ENCODE data around the gene SOWAHA. TPM values are rescaled to one million over a fixed set of nuclear protein-coding genes. Genes with fewer than 3 reads are reported as not detected.

Gene SOWAHA
- total and polyA plus RNA-seq, 2 donors (not counting 1 experiment from before 2014, with no cell fraction given): not detected

DNA sequence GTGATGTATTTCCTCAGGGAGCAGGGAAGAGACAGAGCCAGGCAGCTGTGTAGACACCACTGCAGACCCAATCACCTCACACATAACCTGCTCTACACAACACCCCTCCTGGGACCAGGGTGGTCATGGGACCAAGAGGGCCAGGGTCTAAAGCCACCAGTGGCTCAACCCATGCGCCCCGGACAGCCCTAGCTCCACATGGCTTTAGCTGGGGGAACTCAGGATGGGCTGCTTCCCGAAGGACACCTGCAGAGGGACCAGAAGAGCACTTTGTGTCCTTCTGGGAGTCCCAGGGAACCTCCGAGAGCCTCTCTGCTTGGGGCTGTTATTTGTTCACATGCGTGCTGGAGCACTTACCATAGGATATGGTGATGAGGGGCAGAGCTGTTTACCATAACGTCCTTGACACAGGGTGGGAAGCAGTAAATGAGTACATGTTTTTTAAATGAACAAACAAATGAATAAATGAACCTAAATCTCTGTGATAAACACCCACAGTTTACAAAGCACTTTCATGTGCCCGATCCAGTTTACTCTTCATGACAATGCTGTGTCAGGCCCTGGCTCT lies 48.3 kb upstream of the SOWAHA start:
- no peaks in the 10 kb centered on the region for H4K20me1 ChIP-seq (ENCODE audit: control insufficient read depth, insufficient read depth, low read length, poor library complexity, severe bottlenecking)
- DNase-seq: no peak
- H3K4me1 ChIP-seq (ENCODE audit: control insufficient read depth in 2 of 2, insufficient read depth in 2 of 2, low read length in 2 of 2): no peaks in the 10 kb centered on the region
- Mint-ChIP-seq H3K27ac (no peak overlapping the region), H3K9me3 (ENCODE audit: insufficient read depth) (no peaks in the 10 kb centered on the region), H3K27me3 (no peaks in the 10 kb centered on the region), H3K4me3 (no peak overlapping the region), H3K4me1 (no peaks in the 10 kb centered on the region)
- ChIA-PET CTCF (no interaction called here), POLR2A (no interaction called here)
- H2AFZ ChIP-seq (ENCODE audit: insufficient read depth, low read depth, low read length, poor library complexity, severe bottlenecking): no peak overlapping the region
- no peaks in the 10 kb centered on the region for H3K79me2 ChIP-seq (ENCODE audit: control insufficient read depth, insufficient read depth, low read length)
- no peak overlapping the region for H3K4me3 ChIP-seq (ENCODE audit: control extremely low read depth in 1 of 5, extremely low read depth in 1 of 5, insufficient read depth in 1 of 5, low read depth in 2 of 5, low read length in 4 of 5)
- intact Hi-C loops (cut with micrococcal nuclease): no loop called here
- no peak overlapping the region for H3K4me2 ChIP-seq (replicated peaks; ENCODE audit: low read depth, low read length, poor library complexity, severe bottlenecking)
- 99% methylated on average over 5 of the region's 7 CpGs for WGBS (ENCODE audit: insufficient coverage)
- H3K27me3 ChIP-seq (replicated peaks in 1 of 4; ENCODE audit: control extremely low read depth in 1 of 4, control insufficient read depth in 3 of 4, insufficient read depth in 4 of 4, low read length in 3 of 4): no peaks in the 10 kb centered on the region
- no peak for TF ChIP-seq CTCF (IDR thresholded peaks at IDR 0.05)
- no peak for TF ChIP-seq EZH2 (IDR thresholded peaks at IDR 0.05; ENCODE audit: borderline replicate concordance, insufficient read depth, low read depth, low read length, poor library complexity, severe bottlenecking)
- no peak overlapping the region for H3K27ac ChIP-seq (ENCODE audit: low read length in 2 of 2)
- no peaks in the 10 kb centered on the region for H3K9me3 ChIP-seq (ENCODE audit: control extremely low read depth in 1 of 3, control insufficient read depth in 2 of 3, insufficient read depth in 1 of 3, low read length in 2 of 3)
- H3K9ac ChIP-seq (ENCODE audit: low read length): no peak overlapping the region
- no peaks in the 10 kb centered on the region for H3K36me3 ChIP-seq (replicated peaks in 1 of 2; ENCODE audit: control extremely low read depth in 1 of 2, control insufficient read depth in 1 of 2, extremely low read depth in 1 of 2, insufficient read depth in 2 of 2, low read length in 1 of 2)
- ATAC-seq (ENCODE audit: low read depth): no peak

DNA sequence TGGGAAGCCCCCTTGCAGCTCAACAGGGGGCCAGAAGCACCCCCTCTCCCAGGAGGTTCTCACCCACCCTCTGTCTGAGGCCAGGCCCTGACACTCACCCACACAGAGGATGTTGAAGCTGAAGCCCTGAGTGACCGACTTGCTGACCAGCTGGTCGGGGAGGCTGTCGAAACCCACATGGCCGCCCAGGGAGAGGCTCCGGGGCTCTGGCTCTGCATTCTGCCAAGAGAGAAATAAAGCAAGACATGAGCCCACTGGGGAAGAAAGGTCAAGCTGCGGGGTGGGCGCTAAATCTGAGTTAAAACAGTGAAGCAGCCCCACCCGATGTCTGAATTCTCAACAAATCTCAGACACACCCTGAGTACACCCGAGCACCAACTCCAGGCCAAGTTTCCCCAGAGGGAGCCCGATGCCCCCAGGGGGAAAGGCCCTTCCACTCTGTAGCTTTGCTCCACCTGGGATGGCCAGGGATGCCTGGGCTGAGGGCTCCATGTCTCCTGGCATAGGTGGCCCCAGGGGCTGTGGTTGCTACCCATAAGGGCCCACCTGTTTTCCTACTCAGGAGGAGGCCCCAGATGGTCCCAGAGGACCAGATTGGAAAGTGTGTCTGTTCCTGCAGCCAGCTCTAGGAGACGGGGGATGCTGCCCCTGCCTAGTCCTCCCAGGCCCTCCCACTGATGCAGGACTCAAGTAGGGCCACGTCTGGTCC lies 47.6 kb upstream of the SOWAHA start:
- CTCF ChIA-PET: no interaction called here
- Mint-ChIP-seq H3K27me3 (no peaks in the 10 kb centered on the region), H3K27ac (no peak overlapping the region), H3K4me3 (no peak overlapping the region), H3K4me1 (no peaks in the 10 kb centered on the region), H3K9me3 (ENCODE audit: insufficient read depth) (no peaks in the 10 kb centered on the region)
- Histone ChIP-seq H2AFZ (ENCODE audit: insufficient read depth, low read depth, low read length, poor library complexity, severe bottlenecking) (no peak overlapping the region), H3K27ac (ENCODE audit: low read length in 2 of 2) (no peak overlapping the region), H3K4me3 (ENCODE audit: control extremely low read depth in 1 of 5, extremely low read depth in 1 of 5, insufficient read depth in 1 of 5, low read depth in 2 of 5, low read length in 4 of 5) (no peak overlapping the region), H3K27me3 (replicated peaks in 1 of 4; ENCODE audit: control extremely low read depth in 1 of 4, control insufficient read depth in 3 of 4, insufficient read depth in 4 of 4, low read length in 3 of 4) (no peaks in the 10 kb centered on the region), H3K79me2 (ENCODE audit: control insufficient read depth, insufficient read depth, low read length) (no peaks in the 10 kb centered on the region), H4K20me1 (ENCODE audit: control insufficient read depth, insufficient read depth, low read length, poor library complexity, severe bottlenecking) (no peaks in the 10 kb centered on the region), H3K9me3 (ENCODE audit: control extremely low read depth in 1 of 3, control insufficient read depth in 2 of 3, insufficient read depth in 1 of 3, low read length in 2 of 3) (no peaks in the 10 kb centered on the region), H3K36me3 (replicated peaks in 1 of 2; ENCODE audit: control extremely low read depth in 1 of 2, control insufficient read depth in 1 of 2, extremely low read depth in 1 of 2, insufficient read depth in 2 of 2, low read length in 1 of 2) (no peaks in the 10 kb centered on the region), H3K9ac (ENCODE audit: low read length) (no peak overlapping the region), H3K4me1 (ENCODE audit: control insufficient read depth in 2 of 2, insufficient read depth in 2 of 2, low read length in 2 of 2) (no peaks in the 10 kb centered on the region), H3K4me2 (replicated peaks; ENCODE audit: low read depth, low read length, poor library complexity, severe bottlenecking) (no peak overlapping the region)
- WGBS (ENCODE audit: insufficient coverage): 94% methylated on average over 12 of the region's 12 CpGs
- DNase-seq: no peak
- no peak for TF ChIP-seq CTCF (IDR thresholded peaks at IDR 0.05)
- TF ChIP-seq EZH2 (IDR thresholded peaks at IDR 0.05; ENCODE audit: borderline replicate concordance, insufficient read depth, low read depth, low read length, poor library complexity, severe bottlenecking): no peak
- intact Hi-C loops (cut with micrococcal nuclease): no loop called here
- POLR2A ChIA-PET: interaction anchor here (0.6 kb wide), 1 partner anchor 11 kb away, joined by 7 read pairs; no protein-coding TSS in a partner anchor
- ATAC-seq (ENCODE audit: low read depth): no peak
